Gastrocnemius medialis (tissue), 4 donors: Measurements from ENCODE around the gene EYA4. TPM values are rescaled to one million over a fixed set of nuclear protein-coding genes. Genes with fewer than 3 reads are reported as not detected.
A peak's percentile ranks its signal among the peaks of the same experiment; 100 is the strongest.

Source experiments
- ATAC-seq, 2 donors: fragments of 150-250 bp; one replicate each; pipeline ENCODE4 v1.9.1; 2016
- DNase-seq, 2 donors: peaks; one replicate each; pipeline ENCODE4 v3.0.0-alpha.2; 2019
- H3K27ac ChIP-seq, 4 donors: fragments of 200-600 bp; sonication (generic); 1 replicate in 1 of 4; 2 replicates in 3 of 4; pipeline ENCODE4 v1.5.1; 2016 to 2018; ENCODE audit warnings: mild to moderate bottlenecking in 2 of 4, moderate library complexity in 1 of 4
- H3K27me3 ChIP-seq, 3 donors: fragments of 200-600 bp; sonication (generic) in 2 of 3; 1 replicate in 1 of 3; 2 replicates in 2 of 3; pipeline versions ENCODE4 v1.5.1 to v1.6.0; 2016 to 2019; ENCODE audit warnings: mild to moderate bottlenecking in 1 of 3, moderate library complexity in 1 of 3
- H3K36me3 ChIP-seq, 2 donors: fragments of 200-600 bp; sonication (generic) in 1 of 2; one replicate each; pipeline ENCODE4 v1.5.1; 2017 to 2018
- H3K4me1 ChIP-seq, 2 donors: fragments of 200-600 bp; sonication (generic) in 1 of 2; one replicate each; pipeline ENCODE4 v1.5.1; 2016 to 2017; ENCODE audit warnings: mild to moderate bottlenecking in 2 of 2
- H3K4me3 ChIP-seq, 4 donors: fragments of 200-600 bp; sonication (generic) in 3 of 4; 1 replicate in 1 of 4; 2 replicates in 3 of 4; pipeline ENCODE4 v1.5.1; 2016 to 2019; ENCODE audit warnings: mild to moderate bottlenecking in 2 of 4
- H3K9me3 ChIP-seq, 3 donors: fragments of 200-600 bp; sonication (generic) in 2 of 3; 1 replicate in 1 of 3; 2 replicates in 2 of 3; pipeline ENCODE4 v1.5.1; 2016 to 2019
- POLR2A ChIP-seq, 2 donors: fragments of 450-650 bp; IDR thresholded peaks; one replicate each; pipeline ENCODE4 v1.6.1; 2017; ENCODE audit warnings: antibody characterized with exemption in 2 of 2, mild to moderate bottlenecking in 2 of 2, moderate library complexity in 2 of 2
- in situ Hi-C, 4 donors: fragments of 200-750 bp; cut with MboI; loops; one replicate each; pipeline versions ENCODE4 v1.15.0 to v1.8.0; 2017; ENCODE audit warnings: low sequenced_read_pairs in 4 of 4
- intact Hi-C: fragments of 100-400 bp; cut with DNase I; formaldehyde crosslinking; loops from one replicate; pipeline ENCODE4 v1.15.1; 2023; ENCODE audit warnings: low total_unique reads
- total RNA-seq, 4 donors: library from RNA; depleted of rRNA; stranded (reverse); fragments of >200 nt; gene quantifications; one replicate each; pipeline versions ENCODE4 v1.1.0 to v1.2.3, GENCODE V29; 2016
- TF ChIP-seq, protein P1 (sequence below), 5 experiments: fragments of 450-650 bp in 3 of 5; fragments of 200-600 bp in 2 of 5; sonication (generic) in 2 of 5; IDR thresholded peaks in 4 of 5; conservative IDR thresholded peaks in 1 of 5; 1 replicate in 4 of 5; 2 replicates in 1 of 5; pipeline ENCODE4 v1.5.1; 2016 to 2019; ENCODE audit warnings: antibody characterized with exemption in 5 of 5, mild to moderate bottlenecking in 3 of 5, moderate library complexity in 3 of 5

EYA4 gene
- total RNA-seq, 4 donors from 2014 or later: 33.7 to 110 (median 62.1) TPM

DNA sequence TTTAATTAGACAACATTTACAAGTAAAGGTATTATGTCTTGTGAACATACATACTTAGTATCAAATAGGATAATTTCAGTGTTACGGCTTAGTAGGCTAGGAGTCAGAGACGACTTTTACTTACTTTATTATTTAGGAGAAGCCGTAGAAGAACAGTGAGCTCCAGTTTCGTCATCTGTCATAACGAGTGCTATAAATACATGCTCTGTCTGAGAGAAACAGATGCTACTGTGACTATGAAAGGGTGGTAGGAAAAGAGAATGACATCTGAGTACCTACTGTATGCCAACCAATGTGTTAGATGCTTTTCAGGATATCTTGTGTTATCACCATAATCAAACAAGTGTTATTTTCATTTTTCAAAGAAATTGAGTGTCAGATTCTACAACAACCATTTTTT lies 119.0 kb downstream of the EYA4 start:
- Histone ChIP-seq H3K9me3 (no peaks in the 10 kb centered on the region), H3K4me3 (peak overlapping the region; percentile 8 to 42 (median 28)), H3K36me3 (no peaks in the 10 kb centered on the region), H3K27ac (peak overlapping the region; percentile 82 to 90 (median 90)), H3K4me1 (peaks cover 55 to 61% of the 10 kb centered on the region in 2 donors), H3K27me3 (no peaks in the 10 kb centered on the region)
- in situ Hi-C loops (no loop called here), intact Hi-C loops (loop anchor here (5.0 to 10.0 kb wide), 2 partner anchors 72 to 295 kb away; no protein-coding TSS in a partner anchor)
- DNase-seq (no peak), ATAC-seq (peak; percentile 88 to 91)
- TF ChIP-seq POLR2A (IDR thresholded peaks at IDR 0.05): no peak
- TF ChIP-seq, protein P1, sequence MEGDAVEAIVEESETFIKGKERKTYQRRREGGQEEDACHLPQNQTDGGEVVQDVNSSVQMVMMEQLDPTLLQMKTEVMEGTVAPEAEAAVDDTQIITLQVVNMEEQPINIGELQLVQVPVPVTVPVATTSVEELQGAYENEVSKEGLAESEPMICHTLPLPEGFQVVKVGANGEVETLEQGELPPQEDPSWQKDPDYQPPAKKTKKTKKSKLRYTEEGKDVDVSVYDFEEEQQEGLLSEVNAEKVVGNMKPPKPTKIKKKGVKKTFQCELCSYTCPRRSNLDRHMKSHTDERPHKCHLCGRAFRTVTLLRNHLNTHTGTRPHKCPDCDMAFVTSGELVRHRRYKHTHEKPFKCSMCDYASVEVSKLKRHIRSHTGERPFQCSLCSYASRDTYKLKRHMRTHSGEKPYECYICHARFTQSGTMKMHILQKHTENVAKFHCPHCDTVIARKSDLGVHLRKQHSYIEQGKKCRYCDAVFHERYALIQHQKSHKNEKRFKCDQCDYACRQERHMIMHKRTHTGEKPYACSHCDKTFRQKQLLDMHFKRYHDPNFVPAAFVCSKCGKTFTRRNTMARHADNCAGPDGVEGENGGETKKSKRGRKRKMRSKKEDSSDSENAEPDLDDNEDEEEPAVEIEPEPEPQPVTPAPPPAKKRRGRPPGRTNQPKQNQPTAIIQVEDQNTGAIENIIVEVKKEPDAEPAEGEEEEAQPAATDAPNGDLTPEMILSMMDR (IDR thresholded peaks at IDR 0.05 in 4 of 5, conservative IDR thresholded peaks at IDR 0.05 in 1 of 5): no peak

DNA sequence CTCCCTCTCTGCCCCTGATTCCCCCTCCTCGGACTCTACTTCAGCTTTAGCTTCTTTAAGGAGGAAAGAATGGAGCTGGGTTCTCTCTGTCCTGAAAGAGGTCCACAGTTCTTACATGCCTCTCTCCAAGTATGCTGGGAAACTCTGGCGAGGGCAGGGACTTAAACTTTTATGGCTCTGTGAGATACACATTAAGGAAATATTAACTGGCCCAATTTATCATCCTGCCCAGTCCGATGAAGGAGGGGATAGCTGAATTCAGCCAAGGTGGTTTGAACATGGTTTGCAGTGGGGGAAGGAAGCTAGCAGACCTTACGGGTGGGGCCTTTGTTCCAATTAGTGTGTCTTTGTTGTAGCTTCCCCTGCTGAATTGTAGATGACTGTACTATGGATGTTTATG lies 121.7 kb downstream of the EYA4 start:
- DNase-seq (no peak), ATAC-seq (no peak)
- Histone ChIP-seq H3K4me3 (peak overlapping the region in 1 of 4 donors; percentile 8), H3K27me3 (no peaks in the 10 kb centered on the region), H3K4me1 (peaks cover 76 to 81% of the 10 kb centered on the region in 2 donors), H3K9me3 (no peaks in the 10 kb centered on the region), H3K36me3 (no peaks in the 10 kb centered on the region), H3K27ac (peak overlapping the region; percentile 82 to 90 (median 90))
- TF ChIP-seq POLR2A (IDR thresholded peaks at IDR 0.05): no peak
- TF ChIP-seq, protein P1 (IDR thresholded peaks at IDR 0.05 in 4 of 5, conservative IDR thresholded peaks at IDR 0.05 in 1 of 5): no peak
- intact Hi-C loops: loop anchor here (5.0 to 10.0 kb wide), 2 partner anchors 69 to 298 kb away; no protein-coding TSS in a partner anchor
- in situ Hi-C loops: no loop called here

DNA sequence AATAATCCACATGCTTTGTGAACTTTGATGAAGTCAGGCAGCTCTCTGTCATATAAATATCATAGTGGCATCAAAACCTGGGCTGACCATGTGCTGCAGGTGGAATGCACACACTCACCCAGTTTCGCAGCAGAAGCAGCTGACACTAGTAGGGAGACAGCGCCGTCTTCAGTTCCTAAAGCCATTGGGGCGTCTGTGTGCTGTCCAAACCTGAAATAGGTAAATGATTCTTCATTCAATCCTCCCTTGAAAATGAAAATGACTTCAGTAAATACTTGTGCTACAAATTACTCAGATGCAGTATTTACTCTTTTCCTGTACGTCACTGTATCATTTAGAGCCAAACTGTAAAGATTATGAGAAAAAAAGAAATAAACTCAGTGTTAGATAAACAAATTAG lies 127.5 kb downstream of the EYA4 start:
- in situ Hi-C loops (no loop called here), intact Hi-C loops (loop anchor here (2.0 to 10.0 kb wide), 2 partner anchors 128 to 304 kb away; partner anchors contain the start of gene EYA4)
- Histone ChIP-seq H3K27me3 (no peaks in the 10 kb centered on the region), H3K4me3 (no peak overlapping the region), H3K36me3 (no peaks in the 10 kb centered on the region), H3K4me1 (peaks cover 51 to 81% of the 10 kb centered on the region in 2 donors), H3K27ac (peak overlapping the region; percentile 68 to 80 (median 74)), H3K9me3 (no peaks in the 10 kb centered on the region)
- ATAC-seq: peak; percentile 92 to 97
- TF ChIP-seq POLR2A (IDR thresholded peaks at IDR 0.05): no peak
- TF ChIP-seq, protein P1 (IDR thresholded peaks at IDR 0.05 in 4 of 5, conservative IDR thresholded peaks at IDR 0.05 in 1 of 5): peak; percentile 36 to 73 (median 55)
- peak; percentile 76 to 85 for DNase-seq

DNA sequence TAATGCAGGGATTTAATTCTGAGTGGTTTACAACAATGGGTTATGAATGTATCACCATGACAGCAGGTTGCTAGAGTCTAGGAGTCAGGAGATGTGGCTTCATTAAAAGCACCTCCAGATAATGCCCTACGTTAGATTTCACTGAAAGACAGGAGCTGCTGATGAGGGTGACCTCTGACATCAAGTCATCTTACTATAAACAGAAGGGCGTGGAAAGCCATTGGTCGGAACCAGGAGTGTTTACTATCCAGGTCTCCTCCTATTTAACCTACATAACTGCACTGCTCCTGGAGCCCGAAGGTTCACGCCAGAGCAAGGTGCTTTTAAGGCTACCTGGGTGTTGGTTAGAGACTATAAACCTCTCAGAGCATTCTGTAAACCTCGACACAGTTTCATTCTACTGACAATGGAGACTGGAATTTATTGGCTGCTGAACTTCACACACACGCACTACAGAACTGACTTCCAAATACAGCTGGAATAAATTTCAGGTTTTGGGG lies 128.7 kb downstream of the EYA4 start:
- intact Hi-C loops: loop anchor here (1.0 to 10.0 kb wide), 5 partner anchors 84 to 405 kb away; partner anchors contain the start of gene EYA4
- DNase-seq (no peak), ATAC-seq (peak; percentile 12 to 17)
- H3K4me3 ChIP-seq: peak overlapping the region in 1 of 4 donors; percentile 10
- H3K27me3 ChIP-seq: no peaks in the 10 kb centered on the region
- TF ChIP-seq, protein P1 (IDR thresholded peaks at IDR 0.05 in 4 of 5, conservative IDR thresholded peaks at IDR 0.05 in 1 of 5): no peak
- no peak for TF ChIP-seq POLR2A (IDR thresholded peaks at IDR 0.05)
- in situ Hi-C loops: no loop called here
- no peaks in the 10 kb centered on the region for H3K36me3 ChIP-seq
- peaks cover 47 to 85% of the 10 kb centered on the region in 2 donors for H3K4me1 ChIP-seq
- H3K9me3 ChIP-seq: no peaks in the 10 kb centered on the region
- H3K27ac ChIP-seq: peak overlapping the region in 3 of 4 donors; percentile 45 to 80 (median 73)
